Fibroblast of skin of right biceps (primary cell): ENCODE measurements around the gene SEZ6L.

ENCODE experiments used
- DNase-seq: peaks from one replicate; pipeline ENCODE4 v3.0.0-alpha.2; 2013

Gene SEZ6L

GRCh38 chr22:26304730-26305129 lies 135.5 kb downstream of the SEZ6L start:
- no peak for DNase-seq

GRCh38 chr22:26308467-26308866 lies 139.2 kb downstream of the SEZ6L start:
- DNase-seq = no peak

- DNase-seq = no peak
Observed at GRCh38 chr22:26310616-26311015, 141.4 kb downstream of the SEZ6L start.

GRCh38 chr22:26313291-26313690 lies 144.0 kb downstream of the SEZ6L start:
- no peak for DNase-seq

GRCh38 chr22:26314171-26314570 lies 144.9 kb downstream of the SEZ6L start:
- no peak for DNase-seq

GRCh38 chr22:26314656-26315055 lies 145.4 kb downstream of the SEZ6L start:
- DNase-seq = no peak

GRCh38 chr22:26316732-26317285 lies 147.5 kb downstream of the SEZ6L start:
- no peak for DNase-seq

- DNase-seq = peak; percentile 69
Observed at GRCh38 chr22:26318975-26319374, 149.7 kb downstream of the SEZ6L start.

GRCh38 chr22:26320447-26320846 lies 151.2 kb downstream of the SEZ6L start:
- DNase-seq = peak; percentile 6

- peak; percentile 89 for DNase-seq
Observed at GRCh38 chr22:26321469-26321913, 152.2 kb downstream of the SEZ6L start.

GRCh38 chr22:26322179-26322905 lies 153.1 kb downstream of the SEZ6L start:
- peak; percentile 97 for DNase-seq

GRCh38 chr22:26323013-26323412 lies 153.8 kb downstream of the SEZ6L start:
- DNase-seq = no peak

- no peak for DNase-seq
Observed at GRCh38 chr22:26324150-26324549, 154.9 kb downstream of the SEZ6L start.

- DNase-seq = no peak
Observed at GRCh38 chr22:26325641-26326040, 156.4 kb downstream of the SEZ6L start.

- DNase-seq = no peak
Observed at GRCh38 chr22:26326803-26327202, 157.5 kb downstream of the SEZ6L start.

- DNase-seq = no peak
Observed at GRCh38 chr22:26327306-26327705, 158.0 kb downstream of the SEZ6L start.

GRCh38 chr22:26328221-26328620 lies 159.0 kb downstream of the SEZ6L start:
- DNase-seq = no peak

GRCh38 chr22:26330971-26331625 lies 161.8 kb downstream of the SEZ6L start:
- DNase-seq = peak; percentile 50

GRCh38 chr22:26333088-26333800 lies 164.0 kb downstream of the SEZ6L start:
- no peak for DNase-seq

- no peak for DNase-seq
Observed at GRCh38 chr22:26334232-26334631, 165.0 kb downstream of the SEZ6L start.

- DNase-seq = no peak
Observed at GRCh38 chr22:26336773-26337172, 167.5 kb downstream of the SEZ6L start.

- DNase-seq = no peak
Observed at GRCh38 chr22:26339755-26340154, 170.5 kb downstream of the SEZ6L start.

- no peak for DNase-seq
Observed at GRCh38 chr22:26342745-26343410, 173.6 kb downstream of the SEZ6L start.
